Amniotic stem cell (primary cell): ENCODE data around the gene CACNA1B.

Experiments
- DNase-seq: peaks from one replicate; lab custom pipeline; 2025; lab: John Stamatoyannopoulos, UW

CACNA1B gene

DNA sequence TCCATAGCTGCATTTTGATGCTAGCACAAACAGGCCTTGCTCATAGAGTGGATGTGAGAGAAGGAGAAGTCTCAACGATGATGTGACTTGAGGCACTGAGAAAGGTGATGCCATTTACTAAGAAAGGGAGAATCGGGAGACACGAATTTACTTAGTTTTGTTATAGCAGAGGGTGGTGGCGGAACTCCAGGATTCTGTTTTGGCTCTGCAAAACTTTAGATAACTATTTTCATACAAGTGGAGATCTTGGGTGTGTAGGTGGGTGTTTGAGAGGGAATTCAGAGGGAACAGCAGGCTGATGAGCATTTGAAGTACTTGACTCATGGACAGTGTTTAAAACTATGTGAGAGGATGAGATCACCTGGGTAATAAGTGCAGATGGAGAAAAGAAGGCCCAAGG, 43.2 kb downstream of the CACNA1B start:
- DNase-seq = no peak

DNA sequence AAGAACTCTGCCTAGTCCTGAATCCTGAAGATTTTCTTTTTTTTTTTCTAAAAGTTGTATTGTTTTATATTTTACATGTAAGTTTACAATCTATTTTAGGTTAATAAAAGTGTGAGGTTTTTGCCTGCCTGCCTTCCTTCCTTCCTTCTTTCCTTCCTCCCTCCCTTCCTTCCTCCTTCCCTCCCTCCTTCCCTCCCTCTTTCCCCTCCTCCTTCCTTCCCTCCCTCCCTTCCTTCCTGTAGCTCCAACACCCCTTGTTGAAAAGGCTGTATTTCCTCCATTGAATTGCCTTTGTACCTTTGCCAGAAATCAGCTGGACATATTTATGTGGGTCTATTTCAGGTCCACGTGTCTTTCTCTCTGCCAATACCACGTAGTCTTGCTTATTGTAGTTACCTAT, 46.6 kb downstream of the CACNA1B start:
- DNase-seq = no peak

DNA sequence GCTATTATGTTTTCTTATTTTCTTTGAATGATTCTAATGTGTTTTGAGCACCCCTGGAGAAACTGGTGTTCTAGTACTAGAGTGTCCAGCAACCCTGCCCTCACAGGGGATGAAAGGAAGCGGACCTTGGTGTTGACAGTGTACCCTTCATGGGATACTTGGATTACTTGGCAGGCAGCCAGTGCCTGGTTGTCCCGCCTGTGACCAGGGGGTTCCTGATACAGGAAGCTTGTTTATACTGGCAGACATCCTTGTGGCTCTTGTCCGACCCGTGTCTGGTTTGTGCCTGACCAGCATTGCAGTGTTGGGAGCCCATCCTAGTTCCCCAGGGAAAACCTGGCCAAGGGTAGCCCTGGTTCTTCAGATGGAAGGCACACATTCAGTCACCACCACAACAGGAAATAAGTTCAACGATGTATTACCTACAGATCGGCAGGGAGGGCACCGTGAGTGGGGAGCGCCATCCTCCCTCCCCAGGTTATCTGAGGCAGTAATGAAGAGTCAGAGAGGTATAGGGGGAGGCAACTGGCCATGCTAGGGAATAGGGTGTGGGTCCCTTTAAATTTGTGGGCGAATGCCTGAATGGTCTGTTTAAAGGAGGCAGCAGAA, 47.3 kb downstream of the CACNA1B start:
- DNase-seq = no peak

DNA sequence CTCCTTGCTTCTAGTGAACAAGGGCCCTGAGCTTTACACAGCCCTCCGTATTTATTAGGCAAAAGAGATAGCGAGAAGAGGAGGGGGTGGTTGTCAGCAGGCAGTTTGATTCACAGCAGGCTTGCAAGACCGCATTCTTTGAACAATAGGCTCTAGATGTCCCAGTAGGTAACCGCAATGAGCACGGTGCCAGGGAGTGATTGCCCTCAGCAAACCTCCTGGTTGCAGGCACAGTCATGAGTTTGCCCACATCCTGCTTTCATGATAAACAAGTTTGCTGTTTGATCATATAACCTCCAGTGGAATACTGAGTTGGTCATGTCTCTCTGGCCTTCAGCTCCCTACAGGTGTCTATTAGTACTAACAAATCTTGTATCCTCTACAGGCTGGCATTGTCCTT, 66.1 kb downstream of the CACNA1B start:
- DNase-seq = no peak

DNA sequence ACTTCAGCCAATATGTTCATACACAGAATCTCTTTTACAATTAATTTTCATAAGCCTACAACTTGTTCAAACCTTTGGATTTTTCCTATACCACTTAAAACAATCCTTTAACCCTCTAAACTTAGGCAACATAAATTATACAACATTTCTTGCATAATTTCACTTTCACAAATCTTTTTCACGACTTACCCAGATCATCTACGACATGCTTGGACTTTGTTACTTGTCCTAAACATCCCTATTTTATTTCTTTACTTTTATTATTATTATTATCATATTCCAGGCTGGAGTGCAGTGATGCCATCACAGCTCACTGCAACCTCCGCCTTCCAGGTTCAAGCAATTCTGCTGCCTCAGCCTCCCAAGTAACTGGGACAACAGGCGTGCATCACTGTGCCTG, 68.0 kb downstream of the CACNA1B start:
- no peak for DNase-seq

DNA sequence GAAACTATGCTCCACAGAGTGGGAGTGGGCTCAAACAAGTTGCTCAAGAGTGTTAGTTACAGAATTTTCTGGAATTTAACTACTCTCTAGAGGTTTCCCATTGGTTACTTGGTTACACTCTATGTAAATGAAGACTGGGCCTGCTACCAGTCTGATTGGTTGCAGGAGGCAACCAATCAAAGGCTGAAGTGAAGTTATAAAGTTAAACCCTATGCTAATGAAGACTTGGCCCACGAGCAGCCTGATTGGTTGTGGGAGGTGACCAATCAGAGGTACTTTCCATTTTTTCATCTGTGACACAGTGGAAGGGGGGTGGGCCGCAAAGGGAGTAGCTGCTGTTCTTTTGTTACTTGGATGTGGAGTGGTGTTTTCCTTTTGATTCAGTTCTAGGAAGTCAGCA, 69.4 kb downstream of the CACNA1B start:
- no peak for DNase-seq

DNA sequence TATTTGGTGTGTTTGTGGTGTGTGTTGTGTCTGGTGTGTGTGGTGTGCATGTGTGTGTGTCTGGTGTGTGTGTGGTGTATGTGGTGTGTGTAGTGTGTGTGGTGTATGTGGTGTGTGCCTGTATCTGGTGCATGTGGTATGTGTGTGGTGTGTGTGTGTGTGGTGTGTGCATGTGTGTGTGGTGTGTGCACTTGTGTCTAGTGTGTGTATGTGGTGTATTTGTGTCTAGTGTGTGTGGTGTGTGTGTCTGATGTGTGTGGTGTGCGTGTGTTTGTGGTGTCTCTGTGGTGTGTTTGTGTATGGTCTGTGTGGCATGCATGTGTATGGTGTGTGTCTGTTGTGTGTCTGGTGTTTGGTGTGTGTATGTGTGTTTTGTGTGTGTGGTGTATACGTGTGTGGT, 71.1 kb downstream of the CACNA1B start:
- no peak for DNase-seq

DNA sequence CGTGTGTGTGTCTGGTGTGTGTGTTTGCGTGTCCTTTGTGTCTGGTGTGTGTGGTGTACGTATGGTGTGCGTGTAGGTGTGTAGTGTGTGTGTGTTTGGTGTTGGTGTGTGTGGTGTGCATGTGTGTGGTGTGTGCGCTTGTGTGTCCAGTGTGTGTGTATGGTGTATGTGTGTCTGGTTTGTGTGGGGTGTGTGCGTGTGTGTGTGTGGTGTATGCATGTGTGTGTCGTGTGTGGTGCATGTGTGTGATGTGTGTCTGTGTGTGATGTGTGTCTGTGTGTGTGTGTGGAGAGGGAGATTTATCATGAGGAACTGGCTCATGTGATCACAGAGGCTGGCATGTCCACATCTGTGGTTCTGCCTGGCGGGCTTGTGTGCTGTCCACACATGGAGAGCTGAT, 71.7 kb downstream of the CACNA1B start:
- DNase-seq = no peak

DNA sequence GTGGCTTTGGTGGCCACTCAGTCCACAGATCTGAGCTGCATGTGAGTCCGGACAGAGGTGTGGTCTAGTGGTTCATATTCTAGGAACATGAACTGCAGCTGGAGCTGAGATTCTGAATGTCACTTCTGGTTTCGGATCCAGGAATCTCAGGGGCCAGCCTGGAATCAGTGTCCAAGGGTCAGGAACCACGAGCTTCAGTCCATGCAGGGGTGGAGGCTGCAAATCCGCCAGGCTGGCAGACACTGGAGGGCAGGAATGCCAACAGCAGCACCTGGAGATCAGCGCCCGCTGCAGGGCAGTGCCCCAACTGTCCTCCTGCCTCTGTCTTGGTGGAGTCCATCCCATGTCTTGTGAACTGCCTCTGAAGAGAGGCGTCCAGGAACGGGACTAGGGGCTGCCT, 73.5 kb downstream of the CACNA1B start:
- DNase-seq = no peak

DNA sequence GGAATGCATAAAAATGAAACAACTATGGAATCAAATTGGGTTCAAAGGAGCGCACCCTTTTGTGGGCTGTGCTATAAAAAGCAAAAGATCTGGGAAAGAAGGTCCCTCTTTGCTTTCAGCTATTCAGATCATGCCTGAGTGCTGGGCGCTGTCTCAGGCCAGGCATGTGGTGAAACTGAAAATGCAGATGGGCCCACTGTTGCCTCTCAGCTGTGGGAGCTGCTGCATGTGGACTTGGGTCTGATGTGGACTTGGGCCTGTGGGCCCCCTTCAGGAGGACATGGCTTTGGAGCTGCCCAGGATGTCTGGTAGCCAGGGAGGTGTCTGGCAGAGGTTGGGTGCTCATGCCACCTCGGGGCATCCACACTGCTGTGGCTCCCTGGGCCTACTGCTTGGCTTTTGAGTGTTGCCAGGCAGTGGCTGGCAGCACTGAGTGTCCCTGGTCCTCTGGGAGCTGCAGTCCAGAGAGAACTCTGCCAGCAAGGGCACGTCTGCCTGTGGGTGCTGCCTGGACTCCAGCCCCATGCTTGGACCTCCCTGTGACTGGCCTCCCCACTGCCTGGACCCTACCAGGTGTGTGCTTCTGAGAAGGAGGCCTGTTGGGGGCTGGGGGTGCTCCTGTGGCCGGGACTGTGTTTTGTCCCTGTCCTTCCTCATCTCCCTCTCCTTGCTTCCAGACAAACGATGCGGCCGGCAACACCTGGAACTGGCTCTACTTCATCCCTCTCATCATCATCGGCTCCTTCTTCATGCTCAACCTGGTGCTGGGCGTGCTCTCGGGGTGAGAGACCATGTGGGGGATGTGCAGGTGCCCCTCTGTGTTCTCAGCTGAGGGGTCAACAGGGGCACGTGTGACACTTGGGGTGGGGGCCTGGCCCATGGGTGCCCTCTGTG, 74.3 kb downstream of the CACNA1B start:
- DNase-seq = no peak

DNA sequence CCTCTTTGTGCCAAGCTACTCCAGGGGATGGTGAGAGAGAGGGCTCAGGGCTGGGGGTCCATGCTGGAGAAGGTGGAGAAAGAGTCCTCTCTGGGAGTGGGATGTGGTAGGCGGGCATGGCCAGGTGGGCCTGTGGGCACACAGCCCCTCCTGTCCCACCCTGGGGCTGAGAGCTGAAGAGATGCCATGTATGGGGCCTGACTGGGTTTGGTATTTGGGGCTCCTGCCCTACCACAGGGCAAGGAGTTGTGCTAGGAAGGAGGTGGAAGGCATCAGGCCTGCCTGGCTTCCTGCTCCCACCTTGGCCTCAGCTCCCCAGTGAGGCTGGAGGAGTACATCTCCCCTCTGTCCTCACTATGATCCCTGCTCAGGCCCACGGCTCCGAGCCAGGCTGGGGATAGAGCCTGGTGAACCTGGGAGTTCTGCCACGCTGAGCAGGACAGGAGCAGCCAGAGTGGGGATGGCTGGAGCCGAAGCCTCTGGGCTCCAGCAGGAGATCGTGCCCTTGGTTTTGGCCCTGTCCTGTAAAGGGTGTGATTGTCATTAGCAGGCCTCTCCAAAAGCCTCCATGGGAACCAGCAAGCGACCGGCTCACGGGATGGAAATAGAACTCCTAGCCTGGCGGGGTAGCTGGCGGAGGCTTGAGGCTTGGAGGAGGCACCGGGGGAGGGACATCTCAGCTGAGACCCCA, 75.5 kb downstream of the CACNA1B start:
- no peak for DNase-seq

DNA sequence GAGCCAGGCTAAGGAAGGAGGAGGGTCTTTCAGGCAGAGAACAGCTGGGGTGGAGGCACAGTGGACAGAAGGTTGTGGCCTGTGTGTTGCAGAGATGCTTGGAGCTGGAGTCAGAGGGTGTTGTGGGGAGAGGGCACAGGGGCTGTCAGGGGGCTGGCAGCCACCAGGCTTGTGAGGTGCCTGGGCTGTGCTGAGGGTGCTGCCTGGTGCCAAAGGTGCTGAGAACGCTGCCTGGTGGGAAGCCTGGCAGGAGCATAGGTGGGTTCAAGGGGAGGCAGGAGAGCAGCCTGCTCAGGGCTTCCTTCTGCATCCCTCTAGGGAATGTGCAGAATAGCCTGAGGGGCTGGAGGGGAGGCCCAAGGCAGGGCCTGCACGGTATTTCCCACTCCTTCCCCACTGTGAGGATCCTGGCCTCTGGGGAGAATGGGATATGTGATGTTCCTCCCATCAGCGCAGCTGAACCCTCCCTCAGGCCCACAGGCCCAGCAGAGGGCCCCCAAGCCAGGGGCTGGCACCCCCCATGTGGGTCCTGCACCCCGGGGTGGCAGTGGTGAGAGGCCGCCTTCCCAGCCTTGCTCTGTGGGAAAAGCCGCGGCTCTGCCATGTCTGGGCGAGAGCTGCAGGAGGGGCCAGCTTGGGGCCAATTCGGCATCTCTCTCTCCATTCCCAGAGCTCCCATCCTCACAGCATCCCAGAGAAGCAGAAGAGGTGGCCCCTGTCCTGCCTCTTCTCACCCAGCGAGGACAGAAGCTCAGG, 76.3 kb downstream of the CACNA1B start:
- no peak for DNase-seq

DNA sequence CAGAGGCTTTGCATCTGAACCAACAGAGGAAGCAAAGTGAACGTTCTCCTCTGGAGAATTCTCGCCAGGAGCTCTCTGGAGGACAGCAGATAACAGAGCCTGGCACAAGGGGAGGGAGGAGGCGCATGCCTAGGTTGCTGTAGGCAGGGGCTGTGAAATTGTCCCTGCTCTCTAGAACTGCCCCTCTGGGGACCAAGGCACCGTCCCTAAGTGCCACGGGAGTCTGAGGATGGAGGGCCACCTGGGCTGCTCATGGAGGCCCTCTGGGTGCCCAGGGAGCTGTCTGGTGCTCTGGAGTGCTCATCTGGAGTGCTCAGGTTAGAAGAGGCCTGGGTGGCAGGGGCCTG, 77.6 kb downstream of the CACNA1B start:
- no peak for DNase-seq

DNA sequence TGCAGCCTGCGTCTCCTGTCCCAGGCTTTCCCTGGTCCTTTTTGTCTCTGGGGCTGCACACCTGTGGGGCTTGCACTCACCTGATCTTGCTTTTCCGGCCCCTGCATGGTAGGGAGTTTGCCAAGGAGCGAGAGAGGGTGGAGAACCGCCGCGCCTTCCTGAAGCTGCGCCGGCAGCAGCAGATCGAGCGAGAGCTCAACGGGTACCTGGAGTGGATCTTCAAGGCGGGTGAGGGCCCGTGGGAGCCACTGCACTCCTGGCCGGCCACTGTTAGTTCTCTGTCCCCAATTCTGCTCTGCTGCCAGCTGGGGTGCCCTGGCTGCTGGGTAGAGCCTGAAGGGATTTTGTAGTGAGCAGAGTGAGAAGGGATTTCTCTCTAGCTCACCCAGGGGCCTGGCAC, 78.0 kb downstream of the CACNA1B start:
- no peak for DNase-seq

DNA sequence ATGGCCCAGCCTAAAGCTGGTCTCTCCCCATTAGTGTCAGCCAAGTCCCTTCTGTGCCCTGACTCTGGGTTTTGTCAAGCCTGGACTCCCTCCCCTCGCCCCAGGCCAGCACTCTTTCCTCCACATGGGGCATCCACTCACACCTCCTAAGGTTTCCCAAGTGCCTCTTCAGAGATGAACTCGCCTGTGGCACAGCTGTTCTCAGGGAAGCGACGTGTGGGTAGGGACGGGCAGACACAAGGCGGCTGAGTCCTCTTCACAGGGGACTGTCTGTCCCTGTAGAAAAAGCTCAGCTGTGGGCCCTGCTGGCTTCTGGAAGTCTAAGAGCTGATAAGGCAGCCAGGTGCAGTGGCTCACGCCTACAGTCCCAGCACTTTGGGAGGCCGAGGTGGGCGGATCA, 78.5 kb downstream of the CACNA1B start:
- no peak for DNase-seq

DNA sequence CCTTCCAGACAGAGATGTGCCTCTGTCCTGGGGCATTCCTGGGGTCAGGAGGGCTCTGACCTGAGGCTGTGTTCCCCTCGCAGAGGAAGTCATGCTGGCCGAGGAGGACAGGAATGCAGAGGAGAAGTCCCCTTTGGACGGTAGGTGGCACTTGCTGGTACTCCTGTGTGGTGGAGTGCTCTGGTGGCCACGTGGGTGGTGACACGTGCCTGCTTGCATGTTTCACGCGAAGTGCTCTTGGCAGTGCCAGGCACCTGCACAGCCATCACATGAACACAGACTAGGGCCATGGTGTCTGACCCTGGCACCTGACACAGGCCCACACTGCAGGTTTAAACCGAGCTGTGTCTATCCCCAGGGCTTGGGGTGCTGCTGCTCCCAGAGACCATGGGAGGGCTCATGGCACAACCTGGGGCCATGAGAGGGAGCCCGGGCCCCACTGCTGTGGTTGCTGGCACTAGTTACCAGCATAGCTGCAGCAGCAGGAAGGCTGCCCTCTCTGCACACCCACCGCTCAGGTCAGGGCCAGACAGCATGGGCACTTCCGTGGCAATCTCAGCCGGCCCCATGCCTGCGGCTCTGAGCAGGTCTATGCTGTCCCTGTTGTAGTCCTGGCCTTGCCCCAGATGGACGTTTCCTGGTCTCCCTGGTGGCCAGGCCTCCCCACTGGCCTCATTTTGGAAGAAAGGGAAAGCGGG, 79.3 kb downstream of the CACNA1B start:
- no peak for DNase-seq

DNA sequence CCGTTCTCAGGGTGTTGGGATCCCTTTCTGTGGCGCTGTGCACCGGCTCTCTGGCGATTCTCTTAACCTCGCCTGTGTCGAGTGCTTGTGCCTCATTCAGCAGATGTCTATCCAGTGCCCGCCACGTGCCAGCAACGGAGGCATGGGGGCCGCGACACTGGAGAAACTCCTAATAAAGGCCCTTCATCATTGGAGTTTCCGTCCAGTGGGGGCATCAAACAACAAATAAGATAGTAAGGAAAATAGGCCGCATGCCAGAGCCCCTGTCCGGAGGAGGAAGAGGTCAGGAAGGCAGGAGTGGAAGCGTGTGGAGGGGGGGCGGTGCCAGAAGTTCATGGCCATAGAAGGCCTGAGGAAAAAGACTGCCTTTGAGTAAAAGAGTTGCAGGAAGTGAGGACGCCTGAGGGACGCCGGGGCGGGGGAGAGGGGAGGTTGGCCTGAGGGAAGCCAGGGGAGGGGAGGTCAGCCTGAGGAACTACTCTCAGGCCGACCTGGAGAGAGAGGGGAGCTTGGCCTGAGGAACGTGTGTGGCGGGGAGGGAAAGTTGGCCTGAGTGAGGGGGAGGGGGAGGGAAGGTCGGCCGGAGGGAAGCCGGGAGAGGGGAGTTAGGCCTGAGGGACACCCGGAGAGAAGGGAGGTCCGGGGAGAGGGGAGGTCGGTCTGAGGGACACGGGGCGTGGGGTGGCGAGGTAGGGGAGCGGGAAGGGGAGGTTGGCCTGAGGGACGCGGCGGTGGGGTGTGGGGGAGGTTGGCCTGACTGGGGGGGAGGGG, 82.2 kb downstream of the CACNA1B start:
- no peak for DNase-seq

DNA sequence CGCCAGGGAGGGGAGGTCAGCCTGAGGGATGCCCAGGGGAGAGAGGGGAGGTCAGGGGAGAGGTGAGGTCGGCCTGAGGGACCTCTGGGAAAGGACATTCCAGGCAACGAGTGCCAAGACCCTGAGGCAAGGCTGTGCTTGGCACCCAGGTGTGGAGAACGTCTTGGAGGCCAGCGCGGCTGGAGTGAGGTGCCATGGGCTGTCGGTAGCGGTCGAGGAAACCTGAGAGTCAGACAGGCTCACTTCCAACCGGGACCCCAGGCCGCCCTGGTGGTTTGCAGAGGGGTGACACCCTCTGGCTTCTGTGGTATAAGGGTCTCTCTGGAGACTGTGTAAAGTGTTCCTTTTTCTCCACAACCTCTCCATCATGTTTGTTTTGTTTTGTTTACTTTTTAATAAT, 82.9 kb downstream of the CACNA1B start:
- DNase-seq = no peak

DNA sequence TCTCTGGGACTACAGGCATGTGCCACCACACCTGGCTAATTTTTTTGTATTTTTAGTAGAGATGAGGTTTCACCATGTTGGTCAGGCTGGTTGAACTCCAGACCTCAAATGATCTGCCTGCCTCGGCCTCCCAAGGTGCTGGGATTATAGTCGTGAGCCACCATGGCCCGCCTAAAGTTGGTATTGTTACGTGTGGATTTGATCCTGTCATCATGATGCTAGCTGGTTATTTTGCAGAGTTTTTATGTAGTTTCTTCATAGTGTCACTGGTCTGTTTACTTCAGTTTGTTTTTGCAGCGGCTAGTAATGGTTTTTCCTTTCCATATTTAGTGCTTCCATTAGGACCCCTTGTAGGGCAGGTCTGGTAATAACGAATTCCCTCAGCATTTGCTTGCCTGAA, 85.9 kb downstream of the CACNA1B start:
- DNase-seq = no peak

DNA sequence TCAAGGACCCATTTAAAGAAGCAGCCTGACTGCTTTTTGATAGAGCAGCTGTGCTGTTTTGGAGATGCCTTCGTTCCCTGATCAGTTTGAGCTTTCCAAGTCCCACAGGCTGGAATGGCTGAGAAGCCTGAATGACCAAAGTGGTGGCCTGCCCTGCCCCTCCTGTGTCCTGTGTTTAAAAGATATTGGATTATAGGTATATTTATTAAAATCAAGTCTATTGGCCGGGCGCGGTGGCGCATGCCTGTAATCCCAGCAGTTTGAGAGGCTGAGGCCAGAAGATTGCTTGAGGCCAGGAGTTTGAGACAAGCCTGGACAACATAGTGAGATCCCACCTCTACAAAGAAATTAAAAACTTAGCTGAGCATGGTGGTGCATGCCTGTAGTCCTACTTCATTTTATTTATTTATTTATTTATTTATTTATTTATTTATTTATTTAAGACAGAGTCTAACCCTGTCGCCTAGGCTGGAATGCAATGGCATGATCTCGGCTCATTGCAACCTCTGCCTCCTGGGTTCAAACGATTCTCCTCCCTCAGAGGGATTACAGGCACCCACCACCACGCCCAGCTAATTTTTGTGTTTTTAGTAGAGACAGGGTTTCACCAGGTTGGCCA, 87.7 kb downstream of the CACNA1B start:
- DNase-seq = no peak
